Fibroblast of lung (primary cell): ENCODE results near the gene RBX1.

Source experiments
- EZH2 ChIP-seq: IDR thresholded peaks from 2 replicates; pipeline ENCODE4 v1.5.1; 2012; ENCODE audit warnings: low read length, control low read depth, mild to moderate bottlenecking; ENCODE audit errors: missing control alignments
- TF ChIP-seq, protein P1 (sequence below), 2 donors: IDR thresholded peaks in 1 of 2; conservative IDR thresholded peaks in 1 of 2; 1 replicate in 1 of 2; 2 replicates in 1 of 2; pipeline ENCODE4 v1.5.1; 2011 to 2012; ENCODE audit warnings: low read length in 2 of 2, control low read depth in 1 of 2, inconsistent platforms in 1 of 2, low read depth in 1 of 2, mild to moderate bottlenecking in 1 of 2

DNA sequence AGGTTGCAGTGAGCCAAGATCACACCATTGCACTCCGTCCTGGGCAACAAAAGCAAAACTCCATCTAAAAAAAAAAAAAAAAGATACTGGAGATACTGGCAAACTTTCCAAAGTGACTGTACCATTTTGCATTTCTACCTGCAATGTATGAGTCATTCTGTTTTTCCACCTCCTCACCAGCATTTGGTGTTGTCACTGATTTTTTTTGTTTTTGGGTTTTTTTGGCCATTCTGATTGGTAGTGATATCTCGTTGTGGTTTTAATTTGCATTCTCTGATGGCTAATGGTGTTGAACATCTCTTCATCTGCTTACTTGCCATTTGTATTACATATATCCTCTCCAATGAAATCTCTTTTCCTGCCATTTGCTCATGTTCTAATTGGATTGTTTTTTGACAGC lies 12.0 kb upstream of the RBX1 start:
- no peak for TF ChIP-seq EZH2
- TF ChIP-seq, protein P1, sequence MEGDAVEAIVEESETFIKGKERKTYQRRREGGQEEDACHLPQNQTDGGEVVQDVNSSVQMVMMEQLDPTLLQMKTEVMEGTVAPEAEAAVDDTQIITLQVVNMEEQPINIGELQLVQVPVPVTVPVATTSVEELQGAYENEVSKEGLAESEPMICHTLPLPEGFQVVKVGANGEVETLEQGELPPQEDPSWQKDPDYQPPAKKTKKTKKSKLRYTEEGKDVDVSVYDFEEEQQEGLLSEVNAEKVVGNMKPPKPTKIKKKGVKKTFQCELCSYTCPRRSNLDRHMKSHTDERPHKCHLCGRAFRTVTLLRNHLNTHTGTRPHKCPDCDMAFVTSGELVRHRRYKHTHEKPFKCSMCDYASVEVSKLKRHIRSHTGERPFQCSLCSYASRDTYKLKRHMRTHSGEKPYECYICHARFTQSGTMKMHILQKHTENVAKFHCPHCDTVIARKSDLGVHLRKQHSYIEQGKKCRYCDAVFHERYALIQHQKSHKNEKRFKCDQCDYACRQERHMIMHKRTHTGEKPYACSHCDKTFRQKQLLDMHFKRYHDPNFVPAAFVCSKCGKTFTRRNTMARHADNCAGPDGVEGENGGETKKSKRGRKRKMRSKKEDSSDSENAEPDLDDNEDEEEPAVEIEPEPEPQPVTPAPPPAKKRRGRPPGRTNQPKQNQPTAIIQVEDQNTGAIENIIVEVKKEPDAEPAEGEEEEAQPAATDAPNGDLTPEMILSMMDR (conservative IDR thresholded peaks at IDR 0.05 in 1 of 2, IDR thresholded peaks at IDR 0.05 in 1 of 2; ENCODE audit: low read depth in 1 of 2, low read length in 2 of 2) = no peak
